HepG2 (cell line): Measurements from ENCODE around the gene PANK1. TPM values are rescaled to one million over a fixed set of nuclear protein-coding genes. Genes with fewer than 3 reads are reported as not detected.

Source experiments
- ATF7-NPFF ChIP-seq: sonication (generic); formaldehyde crosslinking; IDR thresholded peaks from 2 replicates; pipeline ENCODE4 v1.8.1; 2023; ENCODE audit warnings: mild to moderate bottlenecking, low read depth, missing genetic modification reagents, moderate library complexity
- HMGXB4 ChIP-seq, 2 experiments: sonication (generic) in 1 of 2; formaldehyde crosslinking in 1 of 2; IDR thresholded peaks; 2 replicates each; pipeline versions ENCODE4 v1.4.0 to v1.6.1; 2018 to 2020; ENCODE audit warnings: missing genetic modification reagents in 2 of 2, borderline replicate concordance in 1 of 2, low read depth in 1 of 2, mild to moderate bottlenecking in 1 of 2, missing biosample characterization in 1 of 2
- IKZF5 ChIP-seq: IDR thresholded peaks from 2 replicates; pipeline ENCODE4 v1.6.1; 2018; ENCODE audit warnings: missing genetic modification reagents, mild to moderate bottlenecking, missing compliant biosample characterization
- MAX ChIP-seq: IDR thresholded peaks from 2 replicates; pipeline ENCODE4 v1.6.1; 2012; ENCODE audit warnings: inconsistent platforms
- MIXL1 ChIP-seq: IDR thresholded peaks from 2 replicates; pipeline ENCODE4 v1.6.1; 2016
- NFIC ChIP-seq: IDR thresholded peaks from 2 replicates; pipeline ENCODE4 v1.6.1; 2012; ENCODE audit warnings: mild to moderate bottlenecking, low read length, inconsistent platforms
- PAWR ChIP-seq: sonication (generic); formaldehyde crosslinking; IDR thresholded peaks from 2 replicates; pipeline ENCODE4 v1.4.0; 2020; ENCODE audit warnings: missing genetic modification reagents, mild to moderate bottlenecking, borderline replicate concordance
- PAXIP1 ChIP-seq: sonication (generic); formaldehyde crosslinking; conservative IDR thresholded peaks from 2 replicates; pipeline ENCODE4 v1.4.0; 2020; ENCODE audit warnings: mild to moderate bottlenecking, missing genetic modification reagents, moderate library complexity
- RXRB ChIP-seq: IDR thresholded peaks from 2 replicates; pipeline ENCODE4 v1.6.1; 2016; ENCODE audit warnings: borderline replicate concordance, missing genetic modification reagents, missing compliant biosample characterization
- SNAPC4 ChIP-seq: sonication (generic); formaldehyde crosslinking; IDR thresholded peaks from 2 replicates; pipeline ENCODE4 v1.4.0; 2020; ENCODE audit warnings: mild to moderate bottlenecking, missing genetic modification reagents
- SP4 ChIP-seq: sonication (generic); formaldehyde crosslinking; IDR thresholded peaks from 2 replicates; pipeline ENCODE4 v1.8.1; 2023; ENCODE audit warnings: mild to moderate bottlenecking, missing genetic modification reagents
- TAF1 ChIP-seq: sonication (generic); formaldehyde crosslinking; IDR thresholded peaks from 2 replicates; pipeline ENCODE4 v1.4.0; 2020; ENCODE audit warnings: missing genetic modification reagents
- ZNF232 ChIP-seq: sonication (generic); formaldehyde crosslinking; IDR thresholded peaks from 2 replicates; pipeline ENCODE4 v1.4.0; 2020; ENCODE audit warnings: missing genetic modification reagents, borderline replicate concordance
- ZNF576 ChIP-seq: sonication (generic); formaldehyde crosslinking; IDR thresholded peaks from 2 replicates; pipeline ENCODE4 v1.4.0; 2020; ENCODE audit warnings: mild to moderate bottlenecking, missing genetic modification reagents
- ZNF816 ChIP-seq: sonication (generic); formaldehyde crosslinking; IDR thresholded peaks from 2 replicates; pipeline ENCODE4 v1.8.0; 2022; ENCODE audit warnings: missing genetic modification reagents, mild to moderate bottlenecking, borderline replicate concordance
- polyA plus RNA-seq, 8 experiments: library from polyadenylated mRNA; depleted of rRNA in 3 of 8; stranded (reverse) in 7 of 8; unstranded in 1 of 8; fragments of >200 nt; fragmentation: Illumina TruSeq in 4 of 8; extraction: Trizol in 4 of 8; gene quantifications; 2 replicates each; pipeline versions ENCODE4 v1.2.1 to v1.2.3, GENCODE V29; 2011 to 2016; ENCODE audit warnings: low read depth in 4 of 8, missing spikeins in 1 of 8, mixed read lengths in 1 of 8; ENCODE audit not compliant: insufficient read depth in 1 of 8
- total RNA-seq, 5 experiments: library from RNA; depleted of rRNA; stranded (reverse); fragments of >200 nt; fragmentation: Illumina TruSeq; extraction: Trizol; gene quantifications; 2 replicates each; pipeline ENCODE4 v1.2.3, GENCODE V29; 2016; ENCODE audit warnings: low read depth in 1 of 5

Gene PANK1
- total and polyA plus RNA-seq, 2 of the 13 experiments (the other 11 are each of a cell fraction or from before 2014, with no cell fraction given): 18.2 to 33.3 TPM

GRCh38 chr10:89643812-89644690 is 991 bp downstream of the PANK1 start (continued):
- peak; percentile 58; the same call in 1 of the 2 replicates for TF ChIP-seq SNAPC4 (CRISPR knock-in tag)
- TF ChIP-seq MIXL1 (CRISPR knock-in tag): peak; percentile 91
- TF ChIP-seq NFIC: peak; percentile 63
- TF ChIP-seq MAX: peak; percentile 65; the same call in 1 of the 2 replicates
- peak; percentile 8; the same call in 1 of the 2 replicates for TF ChIP-seq RXRB (CRISPR knock-in tag)
- peak; percentile 64 for TF ChIP-seq ZNF232
- TF ChIP-seq PAXIP1 (CRISPR knock-in tag): peak; percentile 57
- TF ChIP-seq ATF7-NPFF (CRISPR knock-in tag): peak; percentile 65; the same call in 1 of the 2 replicates
- TF ChIP-seq HMGXB4 (CRISPR knock-in tag; IDR thresholded peaks at IDR 0.05; ENCODE audit: borderline replicate concordance in 1 of 2, low read depth in 1 of 2): peak in 1 of 2 experiments; percentile 45; a peak in 3 of 4 replicates
- no peak for TF ChIP-seq ZNF576
- peak; percentile 95 for TF ChIP-seq TAF1 (CRISPR knock-in tag)
- TF ChIP-seq ZNF816 (CRISPR knock-in tag): 0 out of 2 replicates have a peak, but pooled peaks have one; percentile 75
- peak; percentile 52 for TF ChIP-seq SP4
- no peak for TF ChIP-seq PAWR (CRISPR knock-in tag)
- 0 out of 2 replicates have a peak, but pooled peaks have one; percentile 63 for TF ChIP-seq IKZF5
